Stimulated activated CD4-positive, alpha-beta T cell treated with anti-CD3 and anti-CD28 coated beads, Interleukin-15, amount 100 ng/mL, for 48 hours (primary cell): ENCODE results near the gene CPN1.

Source experiments
- DNase-seq, 2 donors: peaks; one replicate each; pipeline ENCODE4 v3.0.0-alpha.2; 2020; ENCODE audit warnings: low read depth in 2 of 2

The CPN1 gene

GRCh38 chr10:99996671-99997648 is 84.7 kb downstream of the CPN1 start:
- no peak for DNase-seq

GRCh38 chr10:99995713-99996112 is 86.0 kb downstream of the CPN1 start:
- DNase-seq, result no peak

GRCh38 chr10:99995269-99995668 is 86.4 kb downstream of the CPN1 start:
- no peak for DNase-seq

GRCh38 chr10:99994801-99995200 is 86.9 kb downstream of the CPN1 start:
- no peak for DNase-seq

GRCh38 chr10:99993701-99994689 is 87.7 kb downstream of the CPN1 start:
- DNase-seq, result peak; percentile 36 to 39
